Measurements from ENCODE around the gene SELENOM. TPM values are rescaled to one million over a fixed set of nuclear protein-coding genes. Genes with fewer than 3 reads are reported as not detected.
A peak's percentile ranks its signal among the peaks of the same experiment; 100 is the strongest.
"Not testable (repeated sequence)": the region's sequence is repeated elsewhere in the genome, so short reads cannot be mapped to it uniquely, and the experiment has no call there.

SELENOM gene
- total and polyA plus RNA-seq, 2 donors, result 14.4 to 122 TPM

- 93% methylated on average over 5 of the region's 5 CpGs for WGBS
- Histone ChIP-seq H3K4me1 (ENCODE audit: control insufficient read depth in 2 of 2, insufficient read depth in 2 of 2, low read length in 2 of 2) (no peaks in the 10 kb centered on the region), H3K27ac (ENCODE audit: low read depth in 1 of 2, low read length in 1 of 2) (no peak overlapping the region), H3K4me3 (ENCODE audit: low read length in 2 of 2) (no peak overlapping the region), H3K9me3 (ENCODE audit: control insufficient read depth in 2 of 2, insufficient read depth in 1 of 2, low read length in 1 of 2) (no peaks in the 10 kb centered on the region), H3K27me3 (ENCODE audit: control insufficient read depth in 2 of 2, insufficient read depth in 1 of 2, low read length in 1 of 2) (peaks cover 0 to 2% of the 10 kb centered on the region in 2 donors), H3K36me3 (ENCODE audit: control insufficient read depth in 2 of 2, insufficient read depth in 2 of 2, low read length in 1 of 2) (no peaks in the 10 kb centered on the region)
- DNase-seq (ENCODE audit: low read depth in 6 of 9, low spot score in 9 of 9), result no peak
Measured at GRCh38 chr22:31120230-31120629, 12.9 kb upstream of the SELENOM start.

GRCh38 chr22:31119026-31119717 lies 11.8 kb upstream of the SELENOM start:
- Histone ChIP-seq H3K9me3 (ENCODE audit: control insufficient read depth in 2 of 2, insufficient read depth in 1 of 2, low read length in 1 of 2) (no peaks in the 10 kb centered on the region), H3K36me3 (ENCODE audit: control insufficient read depth in 2 of 2, insufficient read depth in 2 of 2, low read length in 1 of 2) (no peaks in the 10 kb centered on the region), H3K4me1 (ENCODE audit: control insufficient read depth in 2 of 2, insufficient read depth in 2 of 2, low read length in 2 of 2) (no peaks in the 10 kb centered on the region), H3K27ac (ENCODE audit: low read depth in 1 of 2, low read length in 1 of 2) (no peak overlapping the region), H3K27me3 (ENCODE audit: control insufficient read depth in 2 of 2, insufficient read depth in 1 of 2, low read length in 1 of 2) (peaks cover 0 to 2% of the 10 kb centered on the region in 2 donors), H3K4me3 (ENCODE audit: low read length in 2 of 2) (no peak overlapping the region)
- 85% methylated on average over 7 of the region's 7 CpGs for WGBS
- DNase-seq (ENCODE audit: low read depth in 6 of 9, low spot score in 9 of 9), result no peak

GRCh38 chr22:31118046-31118820 lies 10.9 kb upstream of the SELENOM start:
- Histone ChIP-seq H3K27me3 (ENCODE audit: control insufficient read depth in 2 of 2, insufficient read depth in 1 of 2, low read length in 1 of 2) (peaks cover 0 to 2% of the 10 kb centered on the region in 2 donors), H3K27ac (ENCODE audit: low read depth in 1 of 2, low read length in 1 of 2) (no peak overlapping the region), H3K4me3 (ENCODE audit: low read length in 2 of 2) (no peak overlapping the region), H3K9me3 (ENCODE audit: control insufficient read depth in 2 of 2, insufficient read depth in 1 of 2, low read length in 1 of 2) (no peaks in the 10 kb centered on the region), H3K4me1 (ENCODE audit: control insufficient read depth in 2 of 2, insufficient read depth in 2 of 2, low read length in 2 of 2) (no peaks in the 10 kb centered on the region), H3K36me3 (ENCODE audit: control insufficient read depth in 2 of 2, insufficient read depth in 2 of 2, low read length in 1 of 2) (no peaks in the 10 kb centered on the region)
- DNase-seq (ENCODE audit: low read depth in 6 of 9, low spot score in 9 of 9), result no peak
- WGBS, result 95% methylated on average over 3 of the region's 3 CpGs

- not testable (repeated sequence) for H3K9me3 ChIP-seq (ENCODE audit: control insufficient read depth in 2 of 2, insufficient read depth in 1 of 2, low read length in 1 of 2); H3K4me3 ChIP-seq (ENCODE audit: low read length in 2 of 2); H3K36me3 ChIP-seq (ENCODE audit: control insufficient read depth in 2 of 2, insufficient read depth in 2 of 2, low read length in 1 of 2); H3K4me1 ChIP-seq (ENCODE audit: control insufficient read depth in 2 of 2, insufficient read depth in 2 of 2, low read length in 2 of 2); H3K27ac ChIP-seq (ENCODE audit: low read depth in 1 of 2, low read length in 1 of 2); DNase-seq (ENCODE audit: low read depth in 6 of 9, low spot score in 9 of 9); H3K27me3 ChIP-seq (ENCODE audit: control insufficient read depth in 2 of 2, insufficient read depth in 1 of 2, low read length in 1 of 2)
- 98% methylated on average over 7 of the region's 7 CpGs for WGBS
Measured at GRCh38 chr22:31112547-31113091, 5.3 kb upstream of the SELENOM start.

GRCh38 chr22:31107894-31108218 lies 488 bp upstream of the SELENOM start:
- DNase-seq (ENCODE audit: low read depth in 6 of 9, low spot score in 9 of 9), result no peak
- Histone ChIP-seq H3K36me3 (ENCODE audit: control insufficient read depth in 2 of 2, insufficient read depth in 2 of 2, low read length in 1 of 2) (no peaks in the 10 kb centered on the region), H3K4me3 (ENCODE audit: low read length in 2 of 2) (peak overlapping the region; percentile 46 to 49), H3K9me3 (ENCODE audit: control insufficient read depth in 2 of 2, insufficient read depth in 1 of 2, low read length in 1 of 2) (no peaks in the 10 kb centered on the region), H3K27ac (ENCODE audit: low read depth in 1 of 2, low read length in 1 of 2) (no peak overlapping the region), H3K4me1 (ENCODE audit: control insufficient read depth in 2 of 2, insufficient read depth in 2 of 2, low read length in 2 of 2) (peaks cover 5 to 18% of the 10 kb centered on the region in 2 donors), H3K27me3 (ENCODE audit: control insufficient read depth in 2 of 2, insufficient read depth in 1 of 2, low read length in 1 of 2) (peaks cover 5 to 40% of the 10 kb centered on the region in 2 donors)
- 4% methylated on average over 5 of the region's 5 CpGs for WGBS

GRCh38 chr22:31106731-31107177 lies 614 bp downstream of the SELENOM start:
- DNase-seq (ENCODE audit: low read depth in 6 of 9, low spot score in 9 of 9), result no peak
- WGBS, result 88% methylated on average over 14 of the region's 14 CpGs
- H3K27me3 ChIP-seq (ENCODE audit: control insufficient read depth in 2 of 2, insufficient read depth in 1 of 2, low read length in 1 of 2), result peaks cover 5 to 40% of the 10 kb centered on the region in 2 donors
- H3K9me3 ChIP-seq (ENCODE audit: control insufficient read depth in 2 of 2, insufficient read depth in 1 of 2, low read length in 1 of 2), result no peaks in the 10 kb centered on the region
- peak overlapping the region; percentile 28 to 49 for H3K4me3 ChIP-seq (ENCODE audit: low read length in 2 of 2)
- H3K27ac ChIP-seq (ENCODE audit: low read depth in 1 of 2, low read length in 1 of 2), result peak overlapping the region in 1 of 2 donors; percentile 86
- H3K36me3 ChIP-seq (ENCODE audit: control insufficient read depth in 2 of 2, insufficient read depth in 2 of 2, low read length in 1 of 2), result no peaks in the 10 kb centered on the region
- H3K4me1 ChIP-seq (ENCODE audit: control insufficient read depth in 2 of 2, insufficient read depth in 2 of 2, low read length in 2 of 2), result peaks cover 5 to 18% of the 10 kb centered on the region in 2 donors

- H3K27ac ChIP-seq (ENCODE audit: low read depth in 1 of 2, low read length in 1 of 2), result no peak overlapping the region
- H3K27me3 ChIP-seq (ENCODE audit: control insufficient read depth in 2 of 2, insufficient read depth in 1 of 2, low read length in 1 of 2), result peaks cover 5 to 40% of the 10 kb centered on the region in 2 donors
- H3K36me3 ChIP-seq (ENCODE audit: control insufficient read depth in 2 of 2, insufficient read depth in 2 of 2, low read length in 1 of 2), result no peaks in the 10 kb centered on the region
- WGBS, result 85% methylated on average over 4 of the region's 4 CpGs
- H3K4me1 ChIP-seq (ENCODE audit: control insufficient read depth in 2 of 2, insufficient read depth in 2 of 2, low read length in 2 of 2), result peaks cover 5 to 18% of the 10 kb centered on the region in 2 donors
- DNase-seq (ENCODE audit: low read depth in 6 of 9, low spot score in 9 of 9), result no peak
- H3K4me3 ChIP-seq (ENCODE audit: low read length in 2 of 2), result no peak overlapping the region
- H3K9me3 ChIP-seq (ENCODE audit: control insufficient read depth in 2 of 2, insufficient read depth in 1 of 2, low read length in 1 of 2), result no peaks in the 10 kb centered on the region
Measured at GRCh38 chr22:31106001-31106571, 1.3 kb downstream of the SELENOM start.

- Histone ChIP-seq H3K36me3 (ENCODE audit: control insufficient read depth in 2 of 2, insufficient read depth in 2 of 2, low read length in 1 of 2) (peaks cover 0 to 6% of the 10 kb centered on the region in 2 donors), H3K9me3 (ENCODE audit: control insufficient read depth in 2 of 2, insufficient read depth in 1 of 2, low read length in 1 of 2) (no peaks in the 10 kb centered on the region), H3K27ac (ENCODE audit: low read depth in 1 of 2, low read length in 1 of 2) (no peak overlapping the region), H3K4me1 (ENCODE audit: control insufficient read depth in 2 of 2, insufficient read depth in 2 of 2, low read length in 2 of 2) (peaks cover 5 to 18% of the 10 kb centered on the region in 2 donors), H3K4me3 (ENCODE audit: low read length in 2 of 2) (no peak overlapping the region), H3K27me3 (ENCODE audit: control insufficient read depth in 2 of 2, insufficient read depth in 1 of 2, low read length in 1 of 2) (peaks cover 5 to 40% of the 10 kb centered on the region in 2 donors)
- no peak for DNase-seq (ENCODE audit: low read depth in 6 of 9, low spot score in 9 of 9)
- 87% methylated on average over 11 of the region's 11 CpGs for WGBS
Measured at GRCh38 chr22:31105282-31105929, 2.0 kb downstream of the SELENOM start.

All from thymus (tissue), 11 donors.